HG02970 (cell line): ENCODE data around the gene BRSK2.

Experiments used
- ATAC-seq: cut with Tn5 transposase; IDR thresholded peaks from one replicate; pipeline ENCODE4 v1.9.1; 2021; ENCODE audit warnings: mild to moderate bottlenecking, moderate library complexity, moderate number of reproducible peaks; ENCODE audit not compliant: unreplicated experiment, low FRiP score

The BRSK2 gene

DNA sequence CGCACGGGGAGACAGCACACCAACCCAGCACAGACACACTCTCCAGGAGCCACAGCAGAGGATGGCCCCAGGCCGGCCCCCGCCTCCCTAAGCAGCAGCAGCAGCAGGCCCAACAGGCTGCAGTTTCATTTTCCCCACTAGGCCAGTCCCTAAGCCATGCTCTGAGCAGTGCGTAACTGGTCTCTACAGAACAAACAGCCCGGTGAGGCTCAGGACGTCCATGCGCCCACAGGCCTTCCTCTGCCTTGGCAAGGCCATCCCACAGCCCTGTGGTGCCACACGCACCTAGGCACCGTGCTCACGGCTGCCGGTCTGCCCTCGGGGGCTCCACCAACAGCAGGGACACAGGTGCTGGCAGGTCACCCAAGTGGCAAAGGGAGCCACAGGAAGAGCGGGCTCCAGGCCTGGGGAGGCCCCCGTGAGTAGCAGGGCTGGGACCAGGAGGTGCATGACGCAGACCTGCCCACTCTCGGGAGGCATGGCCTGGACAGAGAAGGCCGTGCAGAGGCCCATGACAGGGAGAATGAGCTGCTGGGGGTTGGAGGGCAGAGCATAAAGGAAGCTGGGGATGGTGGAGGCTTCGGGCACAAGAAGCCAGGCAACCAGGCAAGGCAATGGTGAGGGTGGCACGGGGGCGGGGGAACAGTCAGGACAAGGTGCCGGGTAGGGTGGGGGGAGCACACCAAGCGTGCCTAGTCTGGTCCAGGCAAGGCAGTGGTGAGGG lies 98.3 kb downstream of the BRSK2 start:
- no peak for ATAC-seq

DNA sequence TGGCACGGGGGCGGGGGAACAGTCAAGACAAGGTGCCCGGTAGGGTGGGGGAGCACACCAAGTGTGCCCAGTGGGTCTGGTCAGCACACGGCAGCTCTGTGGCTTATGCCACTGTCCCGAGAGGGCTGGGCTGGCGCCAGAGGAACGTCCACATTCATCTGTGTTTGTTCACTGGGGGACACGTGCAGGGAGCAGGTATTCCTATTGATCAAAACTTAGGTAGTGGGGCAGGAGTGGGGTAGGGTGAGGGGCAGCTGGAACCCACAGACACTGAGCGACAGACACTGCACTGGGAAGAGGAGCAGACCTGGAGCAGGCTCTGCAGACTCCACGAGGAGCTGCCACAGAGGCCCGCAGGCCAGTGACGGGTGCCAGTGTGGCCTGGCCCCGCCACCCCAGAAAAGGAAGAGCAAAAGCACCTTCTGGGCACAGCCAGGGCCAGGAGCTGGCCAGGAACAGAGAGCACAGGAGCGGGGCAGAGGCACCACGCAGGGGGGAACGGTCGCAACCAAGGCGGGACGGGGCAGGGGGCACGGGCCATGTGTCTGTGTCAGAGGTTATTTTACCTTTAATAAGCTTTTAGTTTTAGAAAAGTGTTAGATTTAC lies 98.9 kb downstream of the BRSK2 start:
- no peak for ATAC-seq

DNA sequence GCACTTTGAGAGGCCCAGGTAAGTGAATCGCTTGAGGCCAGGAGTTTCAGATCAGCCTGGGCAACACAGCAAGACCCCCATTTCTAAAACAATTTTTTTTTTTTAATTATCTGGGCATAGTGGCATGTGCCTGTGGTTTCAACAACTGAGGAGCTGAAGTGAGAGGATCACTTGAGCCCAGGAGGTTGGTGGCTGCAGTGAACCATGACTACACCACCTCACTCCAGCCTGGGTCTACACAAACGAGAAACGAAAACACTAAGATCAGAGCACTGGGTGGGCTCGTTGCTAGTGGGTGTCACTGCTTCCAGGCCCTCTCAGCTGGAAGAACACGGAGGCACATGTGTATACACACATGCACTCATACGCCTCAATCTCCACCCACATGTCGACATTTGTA lies 100.9 kb downstream of the BRSK2 start:
- ATAC-seq = no peak

DNA sequence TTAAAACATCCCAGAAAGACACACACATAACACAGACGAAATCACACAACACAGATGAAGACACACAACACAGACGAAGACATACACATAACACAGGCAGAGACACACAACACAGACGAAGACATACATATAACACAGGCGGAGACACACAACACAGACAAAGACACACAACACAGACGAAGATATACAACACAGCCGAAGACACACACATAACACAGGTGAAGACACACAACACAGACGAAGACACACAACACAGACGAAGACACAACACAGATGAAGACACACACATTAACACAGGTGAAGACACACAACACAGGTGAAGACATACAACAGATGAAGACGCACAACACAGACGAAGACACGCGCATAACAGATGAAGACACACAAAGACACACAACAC lies 101.6 kb downstream of the BRSK2 start:
- no peak for ATAC-seq

DNA sequence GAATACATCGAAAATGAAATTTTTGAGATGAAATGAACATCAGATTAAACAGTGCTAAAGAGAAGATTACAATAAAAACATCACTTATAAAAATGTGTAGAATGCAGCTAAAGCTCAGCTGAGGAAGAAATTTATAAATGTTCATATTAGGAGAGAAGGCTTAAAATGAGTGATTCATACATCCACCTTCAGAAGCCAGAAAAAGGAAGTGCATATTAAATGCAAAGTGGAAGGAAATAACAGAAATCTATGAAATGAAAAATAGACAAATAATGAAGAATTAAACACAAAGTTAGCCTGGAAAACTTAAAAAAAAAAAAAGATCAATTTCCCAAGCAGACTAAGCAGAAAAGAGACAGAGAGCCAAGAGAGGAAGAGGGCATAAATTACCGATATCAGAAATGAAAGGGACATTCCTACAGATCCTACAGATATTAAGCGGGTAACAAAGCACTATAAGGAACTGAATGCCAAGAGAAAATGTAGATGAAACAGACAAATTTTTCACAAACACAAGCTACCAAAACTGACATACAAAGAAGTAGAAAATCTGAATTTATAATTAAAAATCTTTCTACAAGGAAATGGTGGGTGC lies 104.0 kb downstream of the BRSK2 start:
- ATAC-seq = no peak

DNA sequence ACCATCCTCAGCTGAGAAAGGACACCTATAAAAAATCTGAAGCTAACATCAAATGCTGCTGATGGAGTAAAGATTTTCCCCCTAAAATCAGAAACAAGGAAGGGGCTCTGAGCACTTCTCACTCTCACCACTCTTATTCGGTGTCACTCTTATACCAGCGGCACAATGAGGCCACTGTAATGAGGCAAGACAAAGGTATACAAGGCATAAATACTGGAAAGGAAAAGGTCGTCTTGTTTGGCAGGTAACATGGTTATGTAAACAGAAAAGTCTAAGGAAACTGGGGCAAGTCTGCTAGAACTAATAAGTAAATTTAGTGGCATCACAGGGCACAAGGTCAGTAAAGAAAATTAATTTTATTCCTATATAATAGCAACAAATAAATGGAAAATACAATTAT lies 104.9 kb downstream of the BRSK2 start:
- ATAC-seq = no peak

DNA sequence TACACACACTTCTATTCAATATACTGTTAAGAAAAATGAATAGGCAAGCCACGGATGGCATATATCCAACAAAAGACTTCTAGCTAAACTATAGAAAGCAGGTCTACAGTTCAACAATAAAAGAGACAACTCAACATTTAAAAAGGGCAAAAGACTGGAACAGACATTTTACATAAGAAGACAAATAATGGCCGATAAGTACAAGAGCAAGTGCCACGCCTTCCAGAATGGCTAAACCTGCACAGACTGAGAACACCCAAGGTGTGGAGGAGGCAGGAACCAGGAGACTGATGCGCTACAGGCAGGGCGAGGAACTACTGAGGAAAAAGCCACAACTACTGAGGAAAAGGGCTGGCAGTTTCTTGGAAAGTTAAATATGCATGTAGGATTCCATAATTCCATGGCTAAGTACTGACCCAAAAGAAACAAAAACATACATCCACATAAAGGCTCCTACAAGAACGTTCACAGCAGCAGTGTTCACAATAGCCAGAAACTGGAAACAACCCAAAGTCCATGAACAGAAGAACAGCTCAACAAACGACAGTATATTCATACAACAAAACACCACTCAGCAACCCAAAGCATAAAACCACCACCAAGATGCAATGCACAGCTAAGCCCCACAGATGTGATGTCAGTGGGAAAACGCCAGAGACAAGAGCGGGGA lies 106.5 kb downstream of the BRSK2 start:
- no peak for ATAC-seq

DNA sequence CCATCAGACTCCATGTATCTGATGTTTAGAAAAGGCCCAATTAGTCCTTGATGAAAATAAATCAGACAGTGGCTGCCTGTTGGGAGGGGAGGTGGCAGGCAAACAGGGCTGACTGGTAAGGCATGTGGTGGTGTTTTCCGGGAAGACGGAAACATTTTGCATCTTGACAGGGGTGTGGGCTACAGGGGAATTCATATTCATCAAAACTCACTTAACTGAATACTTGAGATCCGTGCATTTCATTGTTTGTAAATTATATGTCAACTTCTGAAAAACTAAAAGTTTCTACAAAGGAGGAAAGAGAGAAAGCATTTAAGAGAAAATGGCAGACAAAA lies 107.0 kb downstream of the BRSK2 start:
- no peak for ATAC-seq

DNA sequence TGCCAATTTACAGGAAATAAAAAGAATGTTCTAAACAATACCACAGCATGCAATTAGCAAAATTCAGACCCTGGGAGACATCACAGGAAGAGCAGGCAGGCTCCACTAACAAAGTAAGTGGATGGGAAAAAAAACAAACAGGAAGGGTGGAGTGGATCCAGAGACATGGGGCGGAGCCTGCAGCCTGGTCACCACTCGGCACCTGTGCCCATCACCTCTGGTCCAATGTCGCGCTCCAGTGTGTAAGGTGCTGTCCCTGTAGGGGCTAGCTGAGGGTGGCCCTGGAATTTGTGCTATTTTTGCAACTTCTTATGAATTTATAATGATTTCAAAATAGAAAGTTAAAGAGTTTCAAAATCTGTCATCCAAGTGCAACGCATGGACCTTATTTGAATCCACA lies 107.9 kb downstream of the BRSK2 start:
- ATAC-seq = no peak

DNA sequence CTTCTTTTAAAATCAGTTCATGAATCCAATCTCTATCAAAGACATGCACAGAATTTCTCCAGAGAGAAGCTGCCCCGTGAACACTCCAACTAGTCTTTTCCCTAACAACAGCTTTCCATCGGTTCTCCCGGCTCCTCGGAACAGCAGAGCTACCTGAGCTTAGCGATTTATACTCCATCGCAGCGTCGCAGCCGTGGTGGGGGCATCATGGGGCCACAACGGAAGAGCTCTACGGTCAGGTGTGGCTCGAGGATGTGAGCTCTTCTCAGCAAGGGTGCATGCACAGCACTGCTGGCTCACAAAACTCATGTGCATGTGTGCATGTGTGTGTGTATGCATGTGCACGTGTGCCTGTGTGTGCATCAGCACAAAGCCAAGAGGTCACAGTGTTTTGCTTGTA lies 108.5 kb downstream of the BRSK2 start:
- no peak for ATAC-seq

DNA sequence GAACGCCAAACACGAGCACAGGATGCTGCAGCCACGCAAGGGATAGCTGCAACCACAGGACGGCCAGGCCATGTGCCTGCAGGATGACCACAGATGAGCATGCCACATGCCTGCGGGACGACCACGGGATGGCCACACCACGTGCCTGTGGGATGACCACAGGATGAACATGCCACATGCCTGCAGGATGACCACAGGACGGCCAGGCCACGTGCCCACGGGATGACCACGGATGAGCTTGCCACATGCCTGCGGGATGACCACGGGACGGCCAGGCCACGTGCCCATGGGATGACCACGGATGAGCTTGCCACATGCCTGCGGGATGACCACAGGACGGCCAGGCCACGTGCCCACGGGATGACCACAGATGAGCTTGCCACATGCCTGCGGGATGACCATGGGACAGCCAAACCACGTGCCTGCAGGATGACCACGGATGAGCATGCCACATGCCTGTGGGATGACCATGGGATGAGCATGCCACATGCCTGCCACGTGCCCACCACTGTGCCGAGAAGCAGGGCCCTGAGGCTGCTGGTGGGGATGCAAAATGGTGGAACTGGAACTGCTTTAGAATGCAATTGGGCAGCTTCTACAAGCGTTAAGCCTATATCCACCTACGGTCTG lies 109.6 kb downstream of the BRSK2 start:
- no peak for ATAC-seq

DNA sequence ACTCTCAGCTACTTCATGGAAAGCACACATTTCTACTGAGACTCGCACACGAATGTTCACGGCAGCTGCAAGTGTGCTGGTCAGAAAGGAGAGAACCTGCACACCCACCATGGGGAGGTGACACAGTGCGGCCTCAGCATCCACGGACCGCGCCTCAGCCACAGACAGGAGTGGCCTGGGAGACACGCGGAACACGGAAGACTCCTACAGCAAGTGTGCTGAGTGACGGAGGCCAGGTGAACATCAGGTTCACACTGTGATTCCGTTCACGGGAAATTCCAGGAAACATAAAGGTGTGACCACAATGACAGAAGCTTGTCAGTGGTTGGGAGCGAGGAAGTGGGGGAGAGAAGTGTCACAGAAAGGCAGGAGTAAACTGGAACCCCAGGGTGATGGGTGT lies 110.2 kb downstream of the BRSK2 start:
- no peak for ATAC-seq

DNA sequence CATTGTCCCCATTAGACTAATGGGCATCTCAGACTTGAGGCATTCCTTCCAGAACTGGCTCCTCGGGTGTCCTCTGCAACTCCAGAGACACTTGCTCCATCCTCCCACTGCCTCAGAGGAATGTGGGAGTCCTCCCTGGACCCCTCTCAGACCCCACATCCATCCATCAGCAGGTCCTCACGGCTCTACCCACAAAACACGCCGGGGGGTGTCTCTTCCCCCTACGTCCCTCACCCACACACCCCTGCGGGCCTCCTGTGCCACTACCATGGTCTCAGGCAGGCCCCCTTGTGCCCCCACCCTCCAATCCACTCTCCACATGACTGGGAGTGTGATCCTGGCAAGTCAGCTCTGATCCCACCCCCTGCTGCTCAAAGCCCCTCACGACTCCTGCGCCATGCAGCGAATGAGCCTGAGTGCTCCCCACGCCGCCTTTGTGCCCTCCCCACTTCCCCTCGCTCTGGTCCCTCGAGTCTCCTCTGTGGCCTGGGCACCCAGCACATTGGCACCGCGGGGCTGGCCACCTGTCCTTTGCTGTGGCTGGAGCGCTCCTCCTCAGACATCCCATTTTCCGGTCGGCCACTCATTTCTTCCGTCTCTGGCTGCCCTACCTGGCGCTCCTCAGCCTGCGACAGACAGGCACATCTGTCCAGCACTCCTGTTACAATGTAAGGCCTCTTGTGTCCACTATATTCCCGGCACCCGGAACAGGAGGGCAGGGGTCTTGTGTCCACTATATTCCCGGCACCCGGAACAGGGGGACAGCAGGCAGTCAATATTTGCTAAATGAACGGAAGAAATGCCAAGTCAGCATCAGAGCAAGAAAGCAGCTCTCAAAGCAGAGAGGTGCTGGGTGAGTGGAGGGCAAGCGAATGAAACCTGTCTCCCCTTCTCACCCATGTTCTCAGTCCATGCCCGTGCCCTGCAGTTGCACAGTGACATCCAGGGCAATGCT lies 111.0 kb downstream of the BRSK2 start:
- ATAC-seq = no peak

DNA sequence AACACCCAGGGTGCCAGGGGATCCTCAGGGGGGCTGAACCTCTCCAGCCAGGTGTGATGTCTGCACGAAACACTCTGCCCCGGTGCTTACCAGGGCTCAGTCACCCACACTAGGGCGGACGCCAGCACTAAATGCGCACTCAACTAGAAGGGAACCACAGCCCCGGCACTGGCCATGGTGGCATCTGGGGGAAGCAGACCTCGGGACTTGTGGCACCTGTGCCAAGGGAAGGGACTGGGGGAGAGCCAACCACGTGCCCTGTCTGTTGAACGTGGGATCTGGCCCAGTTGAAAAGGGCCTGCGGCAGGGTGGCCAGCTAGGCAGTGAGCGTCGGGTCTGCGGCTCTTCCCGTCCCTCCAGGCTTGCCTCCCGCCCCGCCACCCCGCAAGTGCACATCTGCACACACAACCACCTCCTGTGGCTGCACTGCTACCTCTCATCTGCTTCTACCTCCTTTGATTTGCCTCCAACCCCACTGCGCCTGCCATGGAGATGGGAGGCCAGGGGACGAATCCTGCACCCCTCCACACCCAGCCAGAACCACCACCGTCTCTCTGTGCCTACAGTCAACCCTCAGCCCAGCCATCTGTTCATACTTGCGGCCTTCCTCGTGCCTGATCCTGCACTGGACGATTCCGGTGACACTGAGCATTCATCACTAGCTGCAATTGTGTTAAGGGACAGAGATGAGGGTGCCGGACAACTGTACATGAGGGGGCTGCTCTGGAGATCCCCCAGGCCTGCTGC lies 111.9 kb downstream of the BRSK2 start:
- ATAC-seq = no peak

DNA sequence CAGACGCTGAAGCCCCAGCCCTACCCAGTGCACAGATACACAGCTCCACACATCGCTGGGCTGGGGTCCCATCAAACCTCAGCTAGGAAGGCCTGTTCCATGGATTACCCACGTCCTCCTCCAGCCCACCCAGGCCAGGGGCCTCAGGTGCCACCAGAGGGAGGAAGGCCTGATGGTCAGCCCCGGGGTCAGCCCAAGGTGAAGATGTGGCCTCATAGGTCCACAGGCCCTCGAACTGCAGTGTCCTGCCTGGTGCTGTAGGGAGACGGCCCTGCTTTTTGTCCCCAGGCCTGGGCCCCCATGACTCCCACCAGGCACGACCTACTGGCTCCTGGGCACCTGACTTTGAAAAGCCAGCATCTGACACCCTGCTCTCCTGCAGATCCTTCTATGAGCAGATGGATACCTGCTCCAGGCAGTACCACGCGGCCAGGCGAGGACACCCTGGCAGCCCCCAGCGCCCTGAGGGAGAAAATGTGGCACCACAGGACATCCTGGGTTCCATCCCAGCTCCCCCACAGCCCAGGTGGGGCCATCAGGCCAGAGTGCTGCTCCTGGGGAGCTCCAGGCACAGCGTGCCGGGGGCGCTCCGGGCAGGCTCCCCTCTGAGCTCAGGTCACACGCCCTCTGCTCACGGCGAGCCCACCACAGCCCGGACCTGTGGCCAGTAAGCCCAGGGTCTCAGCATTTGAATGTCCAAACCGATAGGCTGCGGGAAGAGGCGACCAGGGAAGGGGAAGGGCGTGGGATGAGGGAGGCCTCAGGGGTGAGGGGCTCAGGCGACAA lies 112.6 kb downstream of the BRSK2 start:
- ATAC-seq = no peak

DNA sequence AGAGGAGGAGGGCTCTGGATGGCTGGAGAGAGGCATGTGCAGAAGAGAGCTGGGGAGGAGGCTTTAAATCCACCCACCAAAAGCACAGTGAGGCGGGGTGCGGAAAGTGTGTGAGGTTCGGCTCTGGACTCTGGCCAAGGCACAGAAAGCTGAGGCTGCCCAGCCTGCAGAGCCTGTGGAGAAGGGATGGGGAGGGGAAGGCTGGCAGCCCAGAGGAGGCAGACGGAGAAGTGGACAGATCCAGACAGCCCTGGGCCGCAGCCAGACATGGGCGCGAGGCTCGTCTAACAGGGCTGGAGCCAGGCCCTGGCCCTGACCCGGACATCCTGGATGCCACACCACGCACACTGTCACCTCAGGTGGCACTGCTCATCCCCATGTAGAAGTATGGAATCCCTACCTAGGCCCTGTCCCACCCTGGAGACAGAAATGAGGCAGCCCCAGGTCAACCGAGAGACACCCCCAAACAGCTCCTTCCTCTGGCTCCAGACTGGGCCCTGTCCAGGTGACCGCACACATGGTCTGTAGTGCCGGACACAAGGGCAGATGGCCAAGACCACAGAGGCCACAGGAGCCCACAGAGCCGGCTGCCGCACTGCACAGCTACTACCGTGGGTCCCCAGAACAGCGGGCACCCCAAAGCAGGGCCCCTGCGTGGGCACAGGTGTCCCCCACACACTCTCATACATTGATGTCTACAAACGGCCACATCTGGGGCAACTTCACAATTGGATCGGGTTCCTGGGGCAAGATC lies 113.4 kb downstream of the BRSK2 start:
- ATAC-seq = no peak

DNA sequence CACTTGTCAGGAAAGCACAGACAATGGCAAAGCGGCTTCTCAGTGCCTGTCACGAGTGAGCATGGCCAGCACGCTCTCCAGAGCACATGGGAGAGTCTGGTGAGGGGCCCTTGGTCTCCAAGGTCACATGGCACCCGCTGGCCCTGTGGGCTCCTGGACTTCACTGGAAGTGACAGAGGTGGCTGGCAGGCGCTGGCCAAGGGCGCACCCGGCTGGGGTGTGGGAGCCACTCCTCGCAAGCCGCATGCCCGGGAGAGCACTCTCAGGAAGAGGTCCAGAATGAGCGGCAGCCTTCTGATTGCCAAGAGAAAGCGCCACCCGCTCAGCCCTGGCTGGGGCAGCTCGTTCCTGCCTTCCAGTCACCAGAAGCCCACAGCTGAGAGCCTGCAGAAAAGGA lies 114.0 kb downstream of the BRSK2 start:
- ATAC-seq = no peak

DNA sequence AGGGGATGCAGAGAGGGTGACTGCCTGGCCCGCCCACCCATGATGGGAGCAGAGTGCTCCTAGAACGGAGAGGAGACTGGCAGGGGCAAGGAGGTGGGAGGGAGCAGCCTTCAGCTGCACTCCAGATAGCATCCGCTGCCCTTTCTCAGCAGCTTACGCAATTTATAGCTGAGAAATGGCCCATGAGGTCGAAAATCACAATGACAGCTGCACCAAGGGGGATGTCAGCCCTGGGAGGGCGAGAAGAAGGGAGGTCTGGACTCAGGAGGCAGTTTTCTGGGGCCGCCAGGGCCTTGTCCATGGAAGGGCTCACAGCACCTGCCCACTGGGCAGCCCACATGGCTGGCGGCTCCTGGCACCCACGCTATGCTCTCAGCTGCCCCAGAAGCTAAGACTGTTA lies 114.4 kb downstream of the BRSK2 start:
- no peak for ATAC-seq
